Esophagus muscularis mucosa (tissue), 4 donors: ENCODE measurements around the gene ZDHHC8. TPM values are rescaled to one million over a fixed set of nuclear protein-coding genes. Genes with fewer than 3 reads are reported as not detected.

Experiments
- DNase-seq: peaks from one replicate; pipeline ENCODE4 v3.0.0-alpha.2; 2017; ENCODE audit errors: extremely low spot score
- H3K27ac ChIP-seq, 4 donors: fragments of 200-600 bp; sonication (generic); replicated peaks in 1 of 4; 1 replicate in 3 of 4; 2 replicates in 1 of 4; pipeline ENCODE4 v1.5.1; 2016 to 2019; ENCODE audit warnings: mild to moderate bottlenecking in 1 of 4
- H3K27me3 ChIP-seq, 4 donors: fragments of 200-600 bp; sonication (generic); one replicate each; pipeline versions ENCODE4 v1.5.1 to v1.6.0; 2016 to 2019
- H3K36me3 ChIP-seq, 4 donors: fragments of 200-600 bp; sonication (generic); one replicate each; pipeline ENCODE4 v1.5.1; 2016 to 2019
- H3K4me1 ChIP-seq, 4 donors: fragments of 200-600 bp; sonication (generic); one replicate each; pipeline ENCODE4 v1.5.1; 2016 to 2019
- H3K4me3 ChIP-seq, 4 donors: fragments of 200-600 bp; sonication (generic); 1 replicate in 2 of 4; 2 replicates in 2 of 4; pipeline ENCODE4 v1.5.1; 2016 to 2019; ENCODE audit warnings: mild to moderate bottlenecking in 4 of 4, moderate library complexity in 1 of 4
- H3K9me3 ChIP-seq, 4 donors: fragments of 200-600 bp; sonication (generic); 1 replicate in 3 of 4; 2 replicates in 1 of 4; pipeline ENCODE4 v1.5.1; 2016 to 2019
- EP300 ChIP-seq: sonication (generic); formaldehyde crosslinking; IDR thresholded peaks from one replicate; pipeline ENCODE4 v1.6.1; 2017; ENCODE audit warnings: antibody characterized with exemption
- POLR2A ChIP-seq: fragments of 450-650 bp; IDR thresholded peaks from one replicate; pipeline ENCODE4 v1.6.1; 2017; ENCODE audit warnings: antibody characterized with exemption, moderate library complexity, mild to moderate bottlenecking, low read depth
- POLR2AphosphoS5 ChIP-seq, 2 donors: sonication (generic); formaldehyde crosslinking; IDR thresholded peaks; one replicate each; pipeline ENCODE4 v1.6.1; 2017; ENCODE audit warnings: antibody characterized with exemption in 2 of 2
- WGBS: methylation state at CpG from one replicate; pipeline ENCODE4 v1.1.5; 2018; 5-methylcytosine and 5-hydroxymethylcytosine counted together
- intact Hi-C: fragments of 100-400 bp; cut with DNase I; formaldehyde crosslinking; loops from one replicate; pipeline ENCODE4 v1.15.1; 2023
- total RNA-seq, 4 donors: library from RNA; depleted of rRNA; stranded (reverse); fragments of >200 nt; gene quantifications; one replicate each; pipeline versions ENCODE4 v1.1.0 to v1.2.1, GENCODE V29; 2016
- TF ChIP-seq, protein P1 (sequence below), 3 experiments: fragments of 200-600 bp in 2 of 3; fragments of 450-650 bp in 1 of 3; sonication (generic) in 2 of 3; IDR thresholded peaks; one replicate each; pipeline ENCODE4 v1.5.1; 2017 to 2019; ENCODE audit warnings: antibody characterized with exemption in 3 of 3, mild to moderate bottlenecking in 2 of 3, moderate library complexity in 1 of 3

ZDHHC8 gene
- total RNA-seq, 4 donors from 2014 or later = 11.8 to 33.2 (median 23.8) TPM

DNA sequence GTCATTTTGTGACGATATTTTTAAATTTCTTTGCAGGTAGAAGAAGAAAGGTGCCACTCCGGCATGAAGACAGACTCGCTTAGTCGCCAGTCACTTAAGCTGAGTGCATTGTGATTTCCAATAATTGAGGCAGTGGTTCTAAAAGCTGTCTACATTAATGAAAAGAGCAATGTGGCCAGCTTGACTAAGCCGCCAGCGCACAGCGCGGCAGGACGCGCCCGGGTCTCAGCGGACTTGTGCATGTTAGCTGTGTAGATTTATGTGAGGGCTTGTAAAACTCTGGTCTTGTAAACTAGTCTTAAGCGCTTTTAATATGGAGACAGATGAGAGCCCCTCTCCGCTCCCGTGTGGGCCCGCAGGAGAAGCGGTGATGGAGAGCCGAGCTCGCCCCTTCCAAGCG lies 46.0 kb upstream of the ZDHHC8 start:
- Histone ChIP-seq H3K27me3 (no peaks in the 10 kb centered on the region), H3K36me3 (peaks cover 47 to 52% (median 51%) of the 10 kb centered on the region in 4 donors), H3K4me1 (peaks cover 45 to 51% (median 46%) of the 10 kb centered on the region in 4 donors), H3K9me3 (no peaks in the 10 kb centered on the region), H3K4me3 (no peak overlapping the region), H3K27ac (no peak overlapping the region)
- 92% methylated on average over 19 of the region's 20 CpGs for WGBS
- intact Hi-C loops = no loop called here
- TF ChIP-seq EP300 = no peak
- TF ChIP-seq POLR2A = no peak
- TF ChIP-seq POLR2AphosphoS5 (IDR thresholded peaks at IDR 0.05) = no peak
- TF ChIP-seq, protein P1, sequence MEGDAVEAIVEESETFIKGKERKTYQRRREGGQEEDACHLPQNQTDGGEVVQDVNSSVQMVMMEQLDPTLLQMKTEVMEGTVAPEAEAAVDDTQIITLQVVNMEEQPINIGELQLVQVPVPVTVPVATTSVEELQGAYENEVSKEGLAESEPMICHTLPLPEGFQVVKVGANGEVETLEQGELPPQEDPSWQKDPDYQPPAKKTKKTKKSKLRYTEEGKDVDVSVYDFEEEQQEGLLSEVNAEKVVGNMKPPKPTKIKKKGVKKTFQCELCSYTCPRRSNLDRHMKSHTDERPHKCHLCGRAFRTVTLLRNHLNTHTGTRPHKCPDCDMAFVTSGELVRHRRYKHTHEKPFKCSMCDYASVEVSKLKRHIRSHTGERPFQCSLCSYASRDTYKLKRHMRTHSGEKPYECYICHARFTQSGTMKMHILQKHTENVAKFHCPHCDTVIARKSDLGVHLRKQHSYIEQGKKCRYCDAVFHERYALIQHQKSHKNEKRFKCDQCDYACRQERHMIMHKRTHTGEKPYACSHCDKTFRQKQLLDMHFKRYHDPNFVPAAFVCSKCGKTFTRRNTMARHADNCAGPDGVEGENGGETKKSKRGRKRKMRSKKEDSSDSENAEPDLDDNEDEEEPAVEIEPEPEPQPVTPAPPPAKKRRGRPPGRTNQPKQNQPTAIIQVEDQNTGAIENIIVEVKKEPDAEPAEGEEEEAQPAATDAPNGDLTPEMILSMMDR (IDR thresholded peaks at IDR 0.05) = no peak
- no peak for DNase-seq

DNA sequence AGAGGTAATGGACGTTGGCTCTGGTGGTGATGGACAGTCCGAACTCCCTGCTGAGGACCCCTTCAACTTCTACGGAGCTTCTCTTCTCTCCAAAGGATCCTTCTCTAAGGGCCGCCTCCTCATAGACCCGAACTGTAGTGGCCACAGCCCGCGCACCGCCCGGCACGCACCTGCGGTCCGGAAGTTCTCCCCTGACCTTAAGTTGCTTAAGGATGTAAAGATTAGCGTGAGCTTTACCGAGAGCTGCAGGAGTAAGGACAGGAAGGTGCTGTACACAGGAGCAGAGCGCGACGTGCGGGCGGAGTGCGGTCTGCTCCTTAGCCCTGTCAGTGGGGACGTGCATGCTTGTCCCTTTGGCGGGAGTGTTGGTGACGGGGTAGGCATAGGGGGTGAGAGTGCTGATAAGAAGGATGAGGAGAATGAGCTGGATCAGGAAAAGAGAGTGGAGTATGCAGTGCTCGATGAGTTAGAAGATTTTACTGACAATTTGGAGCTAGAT lies 45.5 kb upstream of the ZDHHC8 start:
- DNase-seq = no peak
- Histone ChIP-seq H3K27ac (no peak overlapping the region), H3K4me1 (peaks cover 40 to 46% (median 41%) of the 10 kb centered on the region in 4 donors), H3K36me3 (peaks cover 52 to 57% (median 56%) of the 10 kb centered on the region in 4 donors), H3K9me3 (no peaks in the 10 kb centered on the region), H3K27me3 (no peaks in the 10 kb centered on the region), H3K4me3 (no peak overlapping the region)
- 94% methylated on average over 24 of the region's 24 CpGs for WGBS
- intact Hi-C loops = no loop called here
- TF ChIP-seq EP300 (no peak), POLR2A (no peak), POLR2AphosphoS5 (IDR thresholded peaks at IDR 0.05) (no peak)
- TF ChIP-seq, protein P1 (IDR thresholded peaks at IDR 0.05) = no peak

DNA sequence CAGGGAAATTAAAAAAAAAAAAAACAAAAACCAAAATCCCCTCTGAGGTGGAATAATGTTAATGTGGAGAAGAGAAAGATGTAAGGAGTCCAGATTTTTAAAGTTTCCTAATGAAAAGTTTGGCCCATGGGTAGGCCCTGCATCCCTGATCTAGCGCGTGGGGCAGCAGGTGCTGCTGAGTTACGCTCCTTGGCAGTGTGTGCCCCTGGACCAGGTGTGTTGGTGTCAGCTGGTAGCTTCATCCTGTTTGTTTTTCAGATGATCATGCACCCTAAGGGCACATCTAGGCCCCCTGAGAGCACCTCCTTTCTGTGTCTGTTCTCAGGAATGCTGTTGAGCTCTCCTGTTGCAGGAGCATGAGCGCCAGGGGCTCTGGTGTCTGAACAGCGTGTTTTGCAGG lies 44.8 kb upstream of the ZDHHC8 start:
- TF ChIP-seq POLR2A = no peak
- TF ChIP-seq EP300 = no peak
- TF ChIP-seq, protein P1 (IDR thresholded peaks at IDR 0.05) = no peak
- no peak for TF ChIP-seq POLR2AphosphoS5 (IDR thresholded peaks at IDR 0.05)
- peaks cover 58 to 63% (median 62%) of the 10 kb centered on the region in 4 donors for H3K36me3 ChIP-seq
- DNase-seq = no peak
- no peaks in the 10 kb centered on the region for H3K27me3 ChIP-seq
- intact Hi-C loops = no loop called here
- H3K4me3 ChIP-seq = no peak overlapping the region
- H3K9me3 ChIP-seq = no peaks in the 10 kb centered on the region
- 94% methylated on average over 5 of the region's 5 CpGs for WGBS
- no peak overlapping the region for H3K27ac ChIP-seq
- H3K4me1 ChIP-seq = peaks cover 34 to 40% (median 35%) of the 10 kb centered on the region in 4 donors

DNA sequence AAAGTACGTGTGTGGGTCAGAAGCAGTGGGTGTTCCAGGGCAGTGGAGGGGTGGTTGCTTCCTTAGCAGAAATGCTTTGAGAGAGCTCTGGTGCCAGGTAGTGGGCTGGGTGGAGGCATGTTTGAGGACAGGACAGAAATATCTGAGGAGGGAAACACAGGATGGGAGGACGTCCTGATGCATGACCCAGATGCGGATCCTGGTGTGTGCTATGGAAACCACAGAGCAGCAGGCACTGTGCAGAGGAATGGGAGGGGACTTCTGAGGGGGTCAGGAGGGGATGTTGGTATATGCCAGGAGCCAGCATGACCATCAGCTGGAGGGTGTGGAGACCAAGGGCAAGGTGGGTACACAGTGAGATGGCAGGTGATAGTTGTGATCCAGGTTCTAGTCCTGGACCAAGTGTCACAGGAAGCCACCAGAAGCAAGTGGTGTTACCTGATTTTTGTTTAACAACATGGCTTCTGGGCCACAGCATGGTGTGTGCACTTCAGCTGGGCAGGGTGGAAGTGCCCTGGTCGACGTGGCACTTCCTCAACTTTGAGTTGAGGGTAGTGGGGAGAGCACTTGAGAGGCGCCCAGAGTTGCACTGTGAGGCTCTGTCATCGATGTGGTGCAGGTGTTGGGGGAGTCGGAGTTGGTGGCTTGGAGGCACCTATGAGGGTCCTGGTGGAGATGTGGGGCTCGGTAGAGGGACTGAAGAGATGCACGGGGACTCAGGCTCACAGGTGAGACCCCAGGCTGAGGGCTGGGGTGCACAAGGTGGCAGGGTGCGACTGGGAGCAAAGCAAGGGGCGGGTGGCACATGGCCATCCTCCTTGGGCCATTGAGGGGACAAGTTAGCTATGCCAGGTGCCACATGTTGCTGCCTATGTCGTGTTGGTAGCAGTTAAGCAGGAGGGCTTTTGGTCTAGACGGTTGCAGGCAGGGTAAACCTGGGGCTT lies 44.0 kb upstream of the ZDHHC8 start:
- TF ChIP-seq POLR2AphosphoS5 (IDR thresholded peaks at IDR 0.05) (no peak), EP300 (no peak), POLR2A (no peak)
- TF ChIP-seq, protein P1 (IDR thresholded peaks at IDR 0.05) = no peak

More for the DNA sequence above, 44.0 kb upstream of the ZDHHC8 start:
- no peak for DNase-seq
- WGBS = 90% methylated on average over 11 of the region's 14 CpGs
- H3K36me3 ChIP-seq = peaks cover 66 to 72% (median 71%) of the 10 kb centered on the region in 4 donors
- H3K4me3 ChIP-seq = no peak overlapping the region
- H3K4me1 ChIP-seq = peaks cover 26 to 32% (median 27%) of the 10 kb centered on the region in 4 donors
- H3K9me3 ChIP-seq = no peaks in the 10 kb centered on the region
- no peak overlapping the region for H3K27ac ChIP-seq
- no peaks in the 10 kb centered on the region for H3K27me3 ChIP-seq
- intact Hi-C loops = no loop called here
